Upper lobe of right lung (tissue), 1 donor: ENCODE data around the gene CDS2. TPM values are rescaled to one million over a fixed set of nuclear protein-coding genes. Genes with fewer than 3 reads are reported as not detected.

ENCODE experiments used
- ATAC-seq: fragments of 200-7000 bp; cut with Tn5 transposase; one replicate; pipeline ENCODE4 v1.9.1; 2020; ENCODE audit warnings: mild to moderate bottlenecking, moderate library complexity
- DNase-seq: peaks from one replicate; pipeline ENCODE4 v3.0.0-alpha.2; 2020
- H3K27ac ChIP-seq: fragments of 200-600 bp; one replicate; pipeline ENCODE4 v1.8.0; 2022
- H3K27me3 ChIP-seq: fragments of 200-600 bp; one replicate; pipeline ENCODE4 v1.8.0; 2022; ENCODE audit warnings: mild to moderate bottlenecking
- H3K36me3 ChIP-seq: fragments of 200-600 bp; one replicate; pipeline ENCODE4 v1.8.0; 2022
- H3K4me1 ChIP-seq: fragments of 200-600 bp; one replicate; pipeline ENCODE4 v1.8.0; 2022
- H3K4me3 ChIP-seq: fragments of 200-600 bp; one replicate; pipeline ENCODE4 v1.8.0; 2022; ENCODE audit warnings: mild to moderate bottlenecking
- H3K9me3 ChIP-seq: fragments of 200-600 bp; one replicate; pipeline ENCODE4 v1.8.0; 2022
- CTCF ChIP-seq: fragments of 200-600 bp; IDR thresholded peaks from one replicate; pipeline ENCODE4 v1.8.0; 2022; ENCODE audit warnings: antibody characterized with exemption
- intact Hi-C: fragments of 100-400 bp; cut with DNase I; formaldehyde crosslinking; loops from one replicate; pipeline ENCODE4 v1.11.0; 2022
- total RNA-seq: library from RNA; stranded (reverse); fragmentation: NEBNext Ultra II Directional; extraction: Animal tissue kit (Norgen Biotek cat#: 25700); gene quantifications from one replicate; pipeline ENCODE4 v1.2.1, GENCODE V29; 2021
- donor health status: DM: no; HTN: yes; CAD: no; lungs with severe emphysema.

The CDS2 gene
- total RNA-seq, 1 donor from 2014 or later: 65.0 TPM

- Histone ChIP-seq H3K4me1 (peaks cover 19% of the 10 kb centered on the region), H3K9me3 (no peaks in the 10 kb centered on the region), H3K27me3 (no peaks in the 10 kb centered on the region), H3K36me3 (no peaks in the 10 kb centered on the region), H3K27ac (no peak overlapping the region), H3K4me3 (no peak overlapping the region)
- intact Hi-C loops: no loop called here
- DNase-seq (no peak), ATAC-seq (no peak)
- no peak for TF ChIP-seq CTCF
Measured at GRCh38 chr20:5155404-5155803, 28.6 kb downstream of the CDS2 start.

GRCh38 chr20:5156675-5157448 lies 30.1 kb downstream of the CDS2 start:
- Histone ChIP-seq H3K27ac (no peak overlapping the region), H3K27me3 (no peaks in the 10 kb centered on the region), H3K36me3 (no peaks in the 10 kb centered on the region), H3K4me1 (peaks cover 13% of the 10 kb centered on the region), H3K4me3 (no peak overlapping the region), H3K9me3 (no peaks in the 10 kb centered on the region)
- ATAC-seq (peak; percentile 36), DNase-seq (no peak)
- no peak for TF ChIP-seq CTCF
- intact Hi-C loops: no loop called here

- H3K4me1 ChIP-seq: peaks cover 10% of the 10 kb centered on the region
- intact Hi-C loops: no loop called here
- H3K9me3 ChIP-seq: no peaks in the 10 kb centered on the region
- H3K27me3 ChIP-seq: no peaks in the 10 kb centered on the region
- DNase-seq (no peak), ATAC-seq (no peak)
- no peak overlapping the region for H3K27ac ChIP-seq
- TF ChIP-seq CTCF: no peak
- H3K36me3 ChIP-seq: no peaks in the 10 kb centered on the region
- H3K4me3 ChIP-seq: no peak overlapping the region
Measured at GRCh38 chr20:5159928-5160327, 33.1 kb downstream of the CDS2 start.

GRCh38 chr20:5160882-5161281 lies 34.1 kb downstream of the CDS2 start:
- intact Hi-C loops: no loop called here
- ATAC-seq: no peak

GRCh38 chr20:5161536-5162164 lies 34.8 kb downstream of the CDS2 start:
- intact Hi-C loops: no loop called here
- no peak for DNase-seq
- Histone ChIP-seq H3K4me1 (peaks cover 14% of the 10 kb centered on the region), H3K27me3 (no peaks in the 10 kb centered on the region), H3K4me3 (no peak overlapping the region), H3K27ac (no peak overlapping the region), H3K9me3 (no peaks in the 10 kb centered on the region), H3K36me3 (no peaks in the 10 kb centered on the region)
- peak; percentile 69 for ATAC-seq
- TF ChIP-seq CTCF: no peak

More at GRCh38 chr20:5160882-5161281, 34.1 kb downstream of the CDS2 start:
- H3K9me3 ChIP-seq: no peaks in the 10 kb centered on the region
- no peaks in the 10 kb centered on the region for H3K27me3 ChIP-seq
- H3K27ac ChIP-seq: no peak overlapping the region
- DNase-seq: no peak
- TF ChIP-seq CTCF: no peak
- no peaks in the 10 kb centered on the region for H3K36me3 ChIP-seq
- peaks cover 14% of the 10 kb centered on the region for H3K4me1 ChIP-seq
- no peak overlapping the region for H3K4me3 ChIP-seq
